GM23338 (cell line): ENCODE measurements around the gene RBM23. TPM values are rescaled to one million over a fixed set of nuclear protein-coding genes. Genes with fewer than 3 reads are reported as not detected.

ENCODE experiments used
- ATAC-seq: fragments of 200-7000 bp; cut with Tn5 transposase; 3 replicates; pipeline ENCODE4 v1.9.1; 2020
- DNase-seq: peaks from one replicate; pipeline ENCODE4 v3.0.0-alpha.2; 2015; ENCODE audit warnings: low spot score
- H2AFZ ChIP-seq: fragments of 200-600 bp; sonication (generic); 2 replicates; pipeline ENCODE4 v1.8.0; 2016; ENCODE audit warnings: antibody characterized with exemption, mild to moderate bottlenecking, moderate library complexity
- H3F3A ChIP-seq: fragments of 200-600 bp; sonication (generic); replicated peaks from 2 replicates; pipeline ENCODE4 v1.8.0; 2017; ENCODE audit warnings: antibody characterized with exemption, mixed run types, low read depth
- H3K27ac ChIP-seq: fragments of 200-600 bp; sonication (generic); 2 replicates; pipeline ENCODE4 v1.6.1; 2016; ENCODE audit warnings: low read depth
- H3K27me3 ChIP-seq: fragments of 200-600 bp; sonication (generic); 2 replicates; pipeline ENCODE4 v1.8.0; 2016; ENCODE audit warnings: mild to moderate bottlenecking, mixed run types, moderate library complexity; ENCODE audit not compliant: insufficient read depth
- H3K36me3 ChIP-seq: fragments of 200-600 bp; sonication (generic); 2 replicates; pipeline ENCODE4 v1.8.0; 2016; ENCODE audit warnings: mild to moderate bottlenecking; ENCODE audit not compliant: insufficient read depth
- H3K4me1 ChIP-seq: fragments of 200-600 bp; sonication (generic); 2 replicates; pipeline ENCODE4 v1.8.0; 2016; ENCODE audit warnings: mild to moderate bottlenecking, moderate library complexity; ENCODE audit not compliant: insufficient read depth
- H3K4me2 ChIP-seq: fragments of 200-600 bp; sonication (generic); 2 replicates; pipeline ENCODE4 v1.7.1; 2017; ENCODE audit warnings: mixed run types
- H3K4me3 ChIP-seq: fragments of 200-600 bp; sonication (generic); 2 replicates; pipeline ENCODE4 v1.6.1; 2016; ENCODE audit warnings: mixed run types
- H3K79me2 ChIP-seq: fragments of 200-600 bp; sonication (generic); replicated peaks from 2 replicates; pipeline ENCODE4 v1.8.0; 2017; ENCODE audit warnings: mild to moderate bottlenecking; ENCODE audit not compliant: insufficient read depth
- H3K9me2 ChIP-seq: fragments of 200-600 bp; sonication (generic); 2 replicates; pipeline ENCODE4 v1.8.0; 2017; ENCODE audit not compliant: insufficient read depth
- H4K20me1 ChIP-seq: fragments of 200-600 bp; sonication (generic); replicated peaks from 2 replicates; pipeline ENCODE4 v1.8.0; 2017; ENCODE audit warnings: mild to moderate bottlenecking; ENCODE audit not compliant: insufficient read depth
- H3K27ac Mint-ChIP-seq: 2 replicates; pipeline ENCODE4 v1.8.0; 2020; ENCODE audit warnings: inconsistent platforms, mild to moderate bottlenecking, moderate library complexity, mixed read lengths
- H3K27me3 Mint-ChIP-seq: 3 replicates; pipeline ENCODE4 v1.8.0; 2022; ENCODE audit warnings: low read depth, mild to moderate bottlenecking, moderate library complexity, mixed read lengths, inconsistent platforms; ENCODE audit not compliant: insufficient read depth, poor library complexity
- H3K36me3 Mint-ChIP-seq: 3 replicates; pipeline ENCODE4 v1.8.0; 2021; ENCODE audit warnings: low read depth, mild to moderate bottlenecking, inconsistent platforms, moderate library complexity, mixed read lengths
- H3K4me1 Mint-ChIP-seq: 3 replicates; pipeline ENCODE4 v1.8.0; 2020; ENCODE audit warnings: mild to moderate bottlenecking, inconsistent platforms, mixed read lengths
- H3K4me3 Mint-ChIP-seq: 3 replicates; pipeline ENCODE4 v1.8.0; 2021; ENCODE audit warnings: moderate library complexity, mild to moderate bottlenecking, inconsistent platforms, mixed read lengths
- H3K9me3 Mint-ChIP-seq: 3 replicates; pipeline ENCODE4 v1.8.0; 2020; ENCODE audit warnings: moderate library complexity, mild to moderate bottlenecking, inconsistent platforms, mixed read lengths
- CREB1 ChIP-seq: fragments of 250-450 bp; sonication (Bioruptor Pico); IDR thresholded peaks from 2 replicates; pipeline ENCODE4 v1.5.0; 2020; ENCODE audit warnings: low read depth, mild to moderate bottlenecking, moderate library complexity
- ETS1 ChIP-seq: IDR thresholded peaks from 2 replicates; pipeline ENCODE4 v1.6.1; 2016; ENCODE audit warnings: antibody characterized with exemption
- EZH2 ChIP-seq: fragments of 200-600 bp; sonication (generic); IDR thresholded peaks from one replicate; pipeline ENCODE4 v1.8.0; 2017; ENCODE audit warnings: antibody characterized with exemption, mild to moderate bottlenecking, low read depth; ENCODE audit not compliant: unreplicated experiment
- EZH2phosphoT487 ChIP-seq: fragments of 200-600 bp; sonication (generic); IDR thresholded peaks from one replicate; pipeline ENCODE4 v1.8.1; 2018; ENCODE audit warnings: antibody characterized with exemption; ENCODE audit not compliant: unreplicated experiment
- JUNB ChIP-seq: IDR thresholded peaks from one replicate; pipeline ENCODE4 v1.6.1; 2016; ENCODE audit warnings: antibody characterized with exemption; ENCODE audit not compliant: unreplicated experiment
- NANOG ChIP-seq: IDR thresholded peaks from 2 replicates; pipeline ENCODE4 v1.6.1; 2016; ENCODE audit warnings: antibody characterized with exemption, borderline replicate concordance
- POLR2AphosphoS5 ChIP-seq: IDR thresholded peaks from 2 replicates; pipeline ENCODE4 v1.6.1; 2016; ENCODE audit warnings: antibody characterized with exemption, low read depth
- REST ChIP-seq: IDR thresholded peaks from one replicate; pipeline ENCODE4 v1.6.1; 2018; ENCODE audit warnings: antibody characterized with exemption; ENCODE audit not compliant: unreplicated experiment
- STAT1 ChIP-seq: IDR thresholded peaks from one replicate; pipeline ENCODE4 v1.6.1; 2016; ENCODE audit warnings: antibody characterized with exemption; ENCODE audit not compliant: unreplicated experiment
- ZNF114 ChIP-seq: fragments of 250-450 bp; sonication (Bioruptor Pico); IDR thresholded peaks from 2 replicates; pipeline ENCODE4 v1.5.0; 2020; ENCODE audit warnings: mild to moderate bottlenecking, moderate library complexity
- ZNF331 ChIP-seq: fragments of 250-450 bp; sonication (Bioruptor Pico); IDR thresholded peaks from 2 replicates; pipeline ENCODE4 v1.5.0; 2020; ENCODE audit warnings: low read depth, mild to moderate bottlenecking, moderate library complexity
- polyA plus RNA-seq: library from polyadenylated mRNA; unstranded; fragments of >200 nt; fragmentation: Nextera tagmentation; extraction: Ambion mirVana; gene quantifications from 2 replicates; pipeline ENCODE4 v1.2.1, GENCODE V29; 2016
- total RNA-seq: library from RNA; depleted of rRNA; stranded (reverse); fragments of >200 nt; shearing (Covaris generic); gene quantifications from 2 replicates; pipeline ENCODE4 v1.2.3, GENCODE V29; 2014
- TF ChIP-seq, protein P1 (sequence below): fragments of 250-450 bp; sonication (Bioruptor Pico); IDR thresholded peaks from 2 replicates; pipeline ENCODE4 v1.5.0; 2020; ENCODE audit warnings: mild to moderate bottlenecking, moderate library complexity
- TF ChIP-seq, protein P2 (sequence below), 2 experiments: fragments of 200-600 bp in 1 of 2; sonication (generic) in 1 of 2; conservative IDR thresholded peaks; 2 replicates each; pipeline versions ENCODE4 v1.5.1 to v1.6.1; 2016 to 2017; ENCODE audit warnings: antibody characterized with exemption in 2 of 2, low read depth in 2 of 2, mild to moderate bottlenecking in 2 of 2, moderate library complexity in 1 of 2

The RBM23 gene
- total and polyA plus RNA-seq, 2 experiments from 2014 or later = 14.4 to 52.8 TPM

DNA sequence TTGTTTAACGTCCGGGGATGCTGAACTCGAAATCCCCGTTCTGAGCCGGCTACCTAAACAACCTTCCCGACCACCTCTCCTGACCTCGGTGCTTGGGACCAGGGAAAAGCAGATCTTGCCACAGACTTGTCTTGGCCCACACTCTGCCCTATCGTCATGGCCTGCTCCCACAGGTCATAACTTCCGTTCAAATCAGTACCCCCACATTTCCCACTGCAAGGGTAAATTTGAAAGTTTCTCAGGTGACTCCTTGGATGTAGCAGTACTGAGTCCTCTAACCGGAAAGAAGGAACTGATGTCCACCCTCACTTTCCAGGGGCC, 612 bp upstream of the RBM23 start:
- Mint-ChIP-seq H3K4me1 (peaks cover 11% of the 10 kb centered on the region; the same call in 2 of the 3 replicates), H3K4me3 (peak overlapping the region; percentile 96), H3K27ac (peak overlapping the region; percentile 91), H3K27me3 (peaks cover 14% of the 10 kb centered on the region), H3K9me3 (no peaks in the 10 kb centered on the region; the same call in 2 of the 3 replicates), H3K36me3 (peaks cover 58% of the 10 kb centered on the region)
- Histone ChIP-seq H3K36me3 (peaks cover 46% of the 10 kb centered on the region), H3K9me2 (no peaks in the 10 kb centered on the region), H3K4me1 (peaks cover 9% of the 10 kb centered on the region), H3K4me3 (peak overlapping the region; percentile 41), H3F3A (peaks cover 14% of the 10 kb centered on the region), H3K27me3 (no peaks in the 10 kb centered on the region), H3K79me2 (peaks cover 36% of the 10 kb centered on the region), H2AFZ (no peak overlapping the region), H3K4me2 (peak overlapping the region; percentile 60), H3K27ac (peak overlapping the region; percentile 68), H4K20me1 (no peaks in the 10 kb centered on the region; the same call in 1 of the 2 replicates)
- TF ChIP-seq ETS1 (no peak), ZNF114 (CRISPR knock-in tag) (no peak), POLR2AphosphoS5 (no peak), ZNF331 (CRISPR knock-in tag) (no peak), CREB1 (CRISPR knock-in tag) (no peak), EZH2phosphoT487 (no peak), REST (no peak), STAT1 (no peak), JUNB (no peak), EZH2 (no peak), NANOG (no peak)
- TF ChIP-seq, protein P1, sequence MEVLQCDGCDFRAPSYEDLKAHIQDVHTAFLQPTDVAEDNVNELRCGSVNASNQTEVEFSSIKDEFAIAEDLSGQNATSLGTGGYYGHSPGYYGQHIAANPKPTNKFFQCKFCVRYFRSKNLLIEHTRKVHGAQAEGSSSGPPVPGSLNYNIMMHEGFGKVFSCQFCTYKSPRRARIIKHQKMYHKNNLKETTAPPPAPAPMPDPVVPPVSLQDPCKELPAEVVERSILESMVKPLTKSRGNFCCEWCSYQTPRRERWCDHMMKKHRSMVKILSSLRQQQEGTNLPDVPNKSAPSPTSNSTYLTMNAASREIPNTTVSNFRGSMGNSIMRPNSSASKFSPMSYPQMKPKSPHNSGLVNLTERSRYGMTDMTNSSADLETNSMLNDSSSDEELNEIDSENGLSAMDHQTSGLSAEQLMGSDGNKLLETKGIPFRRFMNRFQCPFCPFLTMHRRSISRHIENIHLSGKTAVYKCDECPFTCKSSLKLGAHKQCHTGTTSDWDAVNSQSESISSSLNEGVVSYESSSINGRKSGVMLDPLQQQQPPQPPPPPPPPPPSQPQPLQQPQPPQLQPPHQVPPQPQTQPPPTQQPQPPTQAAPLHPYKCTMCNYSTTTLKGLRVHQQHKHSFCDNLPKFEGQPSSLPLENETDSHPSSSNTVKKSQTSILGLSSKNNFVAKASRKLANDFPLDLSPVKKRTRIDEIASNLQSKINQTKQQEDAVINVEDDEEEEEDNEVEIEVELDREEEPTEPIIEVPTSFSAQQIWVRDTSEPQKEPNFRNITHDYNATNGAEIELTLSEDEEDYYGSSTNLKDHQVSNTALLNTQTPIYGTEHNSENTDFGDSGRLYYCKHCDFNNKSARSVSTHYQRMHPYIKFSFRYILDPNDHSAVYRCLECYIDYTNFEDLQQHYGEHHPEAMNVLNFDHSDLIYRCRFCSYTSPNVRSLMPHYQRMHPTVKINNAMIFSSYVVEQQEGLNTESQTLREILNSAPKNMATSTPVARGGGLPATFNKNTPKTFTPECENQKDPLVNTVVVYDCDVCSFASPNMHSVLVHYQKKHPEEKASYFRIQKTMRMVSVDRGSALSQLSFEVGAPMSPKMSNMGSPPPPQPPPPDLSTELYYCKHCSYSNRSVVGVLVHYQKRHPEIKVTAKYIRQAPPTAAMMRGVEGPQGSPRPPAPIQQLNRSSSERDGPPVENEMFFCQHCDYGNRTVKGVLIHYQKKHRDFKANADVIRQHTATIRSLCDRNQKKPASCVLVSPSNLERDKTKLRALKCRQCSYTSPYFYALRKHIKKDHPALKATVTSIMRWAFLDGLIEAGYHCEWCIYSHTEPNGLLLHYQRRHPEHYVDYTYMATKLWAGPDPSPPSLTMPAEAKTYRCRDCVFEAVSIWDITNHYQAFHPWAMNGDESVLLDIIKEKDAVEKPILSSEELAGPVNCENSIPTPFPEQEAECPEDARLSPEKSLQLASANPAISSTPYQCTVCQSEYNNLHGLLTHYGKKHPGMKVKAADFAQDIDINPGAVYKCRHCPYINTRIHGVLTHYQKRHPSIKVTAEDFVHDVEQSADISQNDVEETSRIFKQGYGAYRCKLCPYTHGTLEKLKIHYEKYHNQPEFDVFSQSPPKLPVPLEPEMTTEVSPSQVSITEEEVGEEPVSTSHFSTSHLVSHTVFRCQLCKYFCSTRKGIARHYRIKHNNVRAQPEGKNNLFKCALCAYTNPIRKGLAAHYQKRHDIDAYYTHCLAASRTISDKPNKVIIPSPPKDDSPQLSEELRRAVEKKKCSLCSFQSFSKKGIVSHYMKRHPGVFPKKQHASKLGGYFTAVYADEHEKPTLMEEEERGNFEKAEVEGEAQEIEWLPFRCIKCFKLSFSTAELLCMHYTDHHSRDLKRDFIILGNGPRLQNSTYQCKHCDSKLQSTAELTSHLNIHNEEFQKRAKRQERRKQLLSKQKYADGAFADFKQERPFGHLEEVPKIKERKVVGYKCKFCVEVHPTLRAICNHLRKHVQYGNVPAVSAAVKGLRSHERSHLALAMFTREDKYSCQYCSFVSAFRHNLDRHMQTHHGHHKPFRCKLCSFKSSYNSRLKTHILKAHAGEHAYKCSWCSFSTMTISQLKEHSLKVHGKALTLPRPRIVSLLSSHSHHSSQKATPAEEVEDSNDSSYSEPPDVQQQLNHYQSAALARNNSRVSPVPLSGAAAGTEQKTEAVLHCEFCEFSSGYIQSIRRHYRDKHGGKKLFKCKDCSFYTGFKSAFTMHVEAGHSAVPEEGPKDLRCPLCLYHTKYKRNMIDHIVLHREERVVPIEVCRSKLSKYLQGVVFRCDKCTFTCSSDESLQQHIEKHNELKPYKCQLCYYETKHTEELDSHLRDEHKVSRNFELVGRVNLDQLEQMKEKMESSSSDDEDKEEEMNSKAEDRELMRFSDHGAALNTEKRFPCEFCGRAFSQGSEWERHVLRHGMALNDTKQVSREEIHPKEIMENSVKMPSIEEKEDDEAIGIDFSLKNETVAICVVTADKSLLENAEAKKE (CRISPR knock-in tag) = no peak
- TF ChIP-seq, protein P2, sequence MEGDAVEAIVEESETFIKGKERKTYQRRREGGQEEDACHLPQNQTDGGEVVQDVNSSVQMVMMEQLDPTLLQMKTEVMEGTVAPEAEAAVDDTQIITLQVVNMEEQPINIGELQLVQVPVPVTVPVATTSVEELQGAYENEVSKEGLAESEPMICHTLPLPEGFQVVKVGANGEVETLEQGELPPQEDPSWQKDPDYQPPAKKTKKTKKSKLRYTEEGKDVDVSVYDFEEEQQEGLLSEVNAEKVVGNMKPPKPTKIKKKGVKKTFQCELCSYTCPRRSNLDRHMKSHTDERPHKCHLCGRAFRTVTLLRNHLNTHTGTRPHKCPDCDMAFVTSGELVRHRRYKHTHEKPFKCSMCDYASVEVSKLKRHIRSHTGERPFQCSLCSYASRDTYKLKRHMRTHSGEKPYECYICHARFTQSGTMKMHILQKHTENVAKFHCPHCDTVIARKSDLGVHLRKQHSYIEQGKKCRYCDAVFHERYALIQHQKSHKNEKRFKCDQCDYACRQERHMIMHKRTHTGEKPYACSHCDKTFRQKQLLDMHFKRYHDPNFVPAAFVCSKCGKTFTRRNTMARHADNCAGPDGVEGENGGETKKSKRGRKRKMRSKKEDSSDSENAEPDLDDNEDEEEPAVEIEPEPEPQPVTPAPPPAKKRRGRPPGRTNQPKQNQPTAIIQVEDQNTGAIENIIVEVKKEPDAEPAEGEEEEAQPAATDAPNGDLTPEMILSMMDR (conservative IDR thresholded peaks at IDR 0.05; ENCODE audit: low read depth in 2 of 2) = no peak
- ATAC-seq = no peak
- no peak for DNase-seq
